Fibroblast of mammary gland (primary cell): ENCODE results near the gene RBM38.

Experiments used
- DNase-seq: peaks from one replicate; pipeline ENCODE4 v3.0.0-alpha.2; 2010; ENCODE audit warnings: low read depth
- H3K4me3 ChIP-seq: 2 replicates; pipeline ENCODE4 v1.5.1; 2011; ENCODE audit warnings: low read depth, mild to moderate bottlenecking, low read length, moderate library complexity; ENCODE audit not compliant: control insufficient read depth
- CTCF ChIP-seq: conservative IDR thresholded peaks from 2 replicates; pipeline ENCODE4 v1.5.1; 2011; ENCODE audit warnings: low read depth, low read length, inconsistent platforms; ENCODE audit not compliant: control insufficient read depth, insufficient read depth

RBM38 gene

GRCh38 chr20:57436223-57436545, 45.0 kb downstream of the RBM38 start:
- H3K4me3 ChIP-seq, result no peak overlapping the region
- no peak for TF ChIP-seq CTCF
- no peak for DNase-seq

GRCh38 chr20:57437267-57437666, 46.1 kb downstream of the RBM38 start:
- no peak overlapping the region for H3K4me3 ChIP-seq
- DNase-seq, result no peak
- TF ChIP-seq CTCF, result no peak

GRCh38 chr20:57437672-57438330, 46.6 kb downstream of the RBM38 start:
- DNase-seq, result no peak
- no peak for TF ChIP-seq CTCF
- H3K4me3 ChIP-seq, result no peak overlapping the region

- TF ChIP-seq CTCF, result no peak
- DNase-seq, result no peak
- no peak overlapping the region for H3K4me3 ChIP-seq
Measured at GRCh38 chr20:57438552-57438951, 47.4 kb downstream of the RBM38 start.

- no peak overlapping the region for H3K4me3 ChIP-seq
- TF ChIP-seq CTCF, result no peak
- no peak for DNase-seq
Measured at GRCh38 chr20:57439432-57439831, 48.2 kb downstream of the RBM38 start.

GRCh38 chr20:57439993-57440392, 48.8 kb downstream of the RBM38 start:
- no peak overlapping the region for H3K4me3 ChIP-seq
- no peak for DNase-seq
- TF ChIP-seq CTCF, result no peak
